HG03064 (cell line): Measurements from ENCODE around the gene C16orf78.

Source experiments
- ATAC-seq: cut with Tn5 transposase; IDR thresholded peaks from one replicate; pipeline ENCODE4 v1.9.1; 2021; ENCODE audit warnings: low read depth; ENCODE audit not compliant: unreplicated experiment

Gene C16orf78

GRCh38 chr16:49373504-49373903 lies at the start of gene C16orf78:
Gene C16orf78 (plus strand): TSS chr16:49373804. CDS start chr16:49373940, 136 bp downstream.
- ATAC-seq: no peak

- no peak for ATAC-seq
These were observed 48.9 kb upstream of the C16orf78 start for GRCh38 chr16:49324703-49325102.

GRCh38 chr16:49327466-49327865 lies 46.1 kb upstream of the C16orf78 start:
- no peak for ATAC-seq

- ATAC-seq: no peak
These were observed 45.3 kb upstream of the C16orf78 start for GRCh38 chr16:49328325-49328724.

- ATAC-seq: no peak
These were observed 42.9 kb upstream of the C16orf78 start for GRCh38 chr16:49330562-49331201.

GRCh38 chr16:49332589-49333258 lies 40.9 kb upstream of the C16orf78 start:
- no peak for ATAC-seq

- ATAC-seq: no peak
These were observed 40.4 kb upstream of the C16orf78 start for GRCh38 chr16:49333259-49333597.

- ATAC-seq: no peak
These were observed 37.8 kb upstream of the C16orf78 start for GRCh38 chr16:49335828-49336227.

GRCh38 chr16:49336581-49336980 lies 37.0 kb upstream of the C16orf78 start:
- ATAC-seq: no peak

GRCh38 chr16:49337814-49338350 lies 35.7 kb upstream of the C16orf78 start:
- no peak for ATAC-seq

GRCh38 chr16:49338611-49339265 lies 34.9 kb upstream of the C16orf78 start:
- ATAC-seq: no peak

GRCh38 chr16:49340466-49340865 lies 33.1 kb upstream of the C16orf78 start:
- ATAC-seq: no peak

- ATAC-seq: no peak
These were observed 31.9 kb upstream of the C16orf78 start for GRCh38 chr16:49341706-49342105.

GRCh38 chr16:49342336-49343265 lies 31.0 kb upstream of the C16orf78 start:
- ATAC-seq: no peak

GRCh38 chr16:49343291-49343690 lies 30.3 kb upstream of the C16orf78 start:
- ATAC-seq: no peak

GRCh38 chr16:49344401-49344800 lies 29.2 kb upstream of the C16orf78 start:
- no peak for ATAC-seq

GRCh38 chr16:49345829-49346228 lies 27.8 kb upstream of the C16orf78 start:
- ATAC-seq: no peak

- no peak for ATAC-seq
These were observed 27.1 kb upstream of the C16orf78 start for GRCh38 chr16:49346459-49346858.

- no peak for ATAC-seq
These were observed 26.1 kb upstream of the C16orf78 start for GRCh38 chr16:49347476-49347875.

- ATAC-seq: no peak
These were observed 25.0 kb upstream of the C16orf78 start for GRCh38 chr16:49348408-49349176.
